Measurements from ENCODE around the gene MISP. TPM values are rescaled to one million over a fixed set of nuclear protein-coding genes. Genes with fewer than 3 reads are reported as not detected.

MISP gene
- total RNA-seq, 1 donor from 2014 or later, result not detected

- Histone ChIP-seq H3K27ac (ENCODE audit: low read depth, low read length) (no peak overlapping the region), H3K4me3 (ENCODE audit: low read length in 3 of 3) (no peak overlapping the region), H3K9me3 (ENCODE audit: control insufficient read depth in 3 of 3, low read length in 3 of 3) (no peaks in the 10 kb centered on the region), H3K9ac (ENCODE audit: low read depth in 1 of 3, low read length in 3 of 3) (no peak overlapping the region), H3K4me1 (ENCODE audit: control insufficient read depth in 3 of 3, insufficient read depth in 3 of 3, low read length in 3 of 3) (peaks cover 19 to 24% (median 19%) of the 10 kb centered on the region in 3 donors), H3K27me3 (ENCODE audit: control insufficient read depth in 3 of 3, insufficient read depth in 3 of 3, low read length in 3 of 3) (no peaks in the 10 kb centered on the region), H3K36me3 (ENCODE audit: control insufficient read depth in 3 of 3, insufficient read depth in 3 of 3, low read length in 3 of 3) (peaks cover 57 to 72% (median 70%) of the 10 kb centered on the region in 3 donors)
These were observed 56.0 kb downstream of the MISP start for GRCh38 chr19:806815-807421.

GRCh38 chr19:807627-808422, 56.9 kb downstream of the MISP start:
- H3K4me1 ChIP-seq (ENCODE audit: control insufficient read depth in 3 of 3, insufficient read depth in 3 of 3, low read length in 3 of 3), result peaks cover 9 to 15% (median 10%) of the 10 kb centered on the region in 3 donors
- peaks cover 60 to 74% (median 70%) of the 10 kb centered on the region in 3 donors for H3K36me3 ChIP-seq (ENCODE audit: control insufficient read depth in 3 of 3, insufficient read depth in 3 of 3, low read length in 3 of 3)
- H3K9ac ChIP-seq (ENCODE audit: low read depth in 1 of 3, low read length in 3 of 3), result no peak overlapping the region
- H3K9me3 ChIP-seq (ENCODE audit: control insufficient read depth in 3 of 3, low read length in 3 of 3), result no peaks in the 10 kb centered on the region
- H3K27me3 ChIP-seq (ENCODE audit: control insufficient read depth in 3 of 3, insufficient read depth in 3 of 3, low read length in 3 of 3), result no peaks in the 10 kb centered on the region
- H3K27ac ChIP-seq (ENCODE audit: low read depth, low read length), result no peak overlapping the region
- no peak overlapping the region for H3K4me3 ChIP-seq (ENCODE audit: low read length in 3 of 3)

GRCh38 chr19:808423-808775, 57.5 kb downstream of the MISP start:
- Histone ChIP-seq H3K36me3 (ENCODE audit: control insufficient read depth in 3 of 3, insufficient read depth in 3 of 3, low read length in 3 of 3) (peaks cover 60 to 73% (median 67%) of the 10 kb centered on the region in 3 donors), H3K9ac (ENCODE audit: low read depth in 1 of 3, low read length in 3 of 3) (no peak overlapping the region), H3K4me1 (ENCODE audit: control insufficient read depth in 3 of 3, insufficient read depth in 3 of 3, low read length in 3 of 3) (peaks cover 4 to 9% (median 5%) of the 10 kb centered on the region in 3 donors), H3K9me3 (ENCODE audit: control insufficient read depth in 3 of 3, low read length in 3 of 3) (no peaks in the 10 kb centered on the region), H3K27ac (ENCODE audit: low read depth, low read length) (no peak overlapping the region), H3K4me3 (ENCODE audit: low read length in 3 of 3) (no peak overlapping the region), H3K27me3 (ENCODE audit: control insufficient read depth in 3 of 3, insufficient read depth in 3 of 3, low read length in 3 of 3) (no peaks in the 10 kb centered on the region)

- Histone ChIP-seq H3K9me3 (ENCODE audit: control insufficient read depth in 3 of 3, low read length in 3 of 3) (no peaks in the 10 kb centered on the region), H3K27me3 (ENCODE audit: control insufficient read depth in 3 of 3, insufficient read depth in 3 of 3, low read length in 3 of 3) (no peaks in the 10 kb centered on the region), H3K36me3 (ENCODE audit: control insufficient read depth in 3 of 3, insufficient read depth in 3 of 3, low read length in 3 of 3) (peaks cover 49 to 54% (median 50%) of the 10 kb centered on the region in 3 donors), H3K9ac (ENCODE audit: low read depth in 1 of 3, low read length in 3 of 3) (no peak overlapping the region), H3K4me3 (ENCODE audit: low read length in 3 of 3) (no peak overlapping the region), H3K4me1 (ENCODE audit: control insufficient read depth in 3 of 3, insufficient read depth in 3 of 3, low read length in 3 of 3) (no peaks in the 10 kb centered on the region), H3K27ac (ENCODE audit: low read depth, low read length) (no peak overlapping the region)
These were observed 59.4 kb downstream of the MISP start for GRCh38 chr19:810077-810855.

- H3K4me3 ChIP-seq (ENCODE audit: low read length in 3 of 3), result no peak overlapping the region
- no peak overlapping the region for H3K27ac ChIP-seq (ENCODE audit: low read depth, low read length)
- no peaks in the 10 kb centered on the region for H3K27me3 ChIP-seq (ENCODE audit: control insufficient read depth in 3 of 3, insufficient read depth in 3 of 3, low read length in 3 of 3)
- peaks cover 42 to 49% (median 44%) of the 10 kb centered on the region in 3 donors for H3K36me3 ChIP-seq (ENCODE audit: control insufficient read depth in 3 of 3, insufficient read depth in 3 of 3, low read length in 3 of 3)
- no peaks in the 10 kb centered on the region for H3K9me3 ChIP-seq (ENCODE audit: control insufficient read depth in 3 of 3, low read length in 3 of 3)
- H3K4me1 ChIP-seq (ENCODE audit: control insufficient read depth in 3 of 3, insufficient read depth in 3 of 3, low read length in 3 of 3), result no peaks in the 10 kb centered on the region
- no peak overlapping the region for H3K9ac ChIP-seq (ENCODE audit: low read depth in 1 of 3, low read length in 3 of 3)
These were observed 60.1 kb downstream of the MISP start for GRCh38 chr19:810883-811489.

GRCh38 chr19:811506-812048, 60.7 kb downstream of the MISP start:
- no peaks in the 10 kb centered on the region for H3K4me1 ChIP-seq (ENCODE audit: control insufficient read depth in 3 of 3, insufficient read depth in 3 of 3, low read length in 3 of 3)
- no peaks in the 10 kb centered on the region for H3K9me3 ChIP-seq (ENCODE audit: control insufficient read depth in 3 of 3, low read length in 3 of 3)
- no peak overlapping the region for H3K27ac ChIP-seq (ENCODE audit: low read depth, low read length)
- H3K36me3 ChIP-seq (ENCODE audit: control insufficient read depth in 3 of 3, insufficient read depth in 3 of 3, low read length in 3 of 3), result peaks cover 39 to 47% (median 41%) of the 10 kb centered on the region in 3 donors
- H3K4me3 ChIP-seq (ENCODE audit: low read length in 3 of 3), result no peak overlapping the region
- H3K27me3 ChIP-seq (ENCODE audit: control insufficient read depth in 3 of 3, insufficient read depth in 3 of 3, low read length in 3 of 3), result no peaks in the 10 kb centered on the region
- H3K9ac ChIP-seq (ENCODE audit: low read depth in 1 of 3, low read length in 3 of 3), result no peak overlapping the region

GRCh38 chr19:812049-812746, 61.3 kb downstream of the MISP start:
- Histone ChIP-seq H3K36me3 (ENCODE audit: control insufficient read depth in 3 of 3, insufficient read depth in 3 of 3, low read length in 3 of 3) (peaks cover 32 to 41% (median 35%) of the 10 kb centered on the region in 3 donors), H3K9ac (ENCODE audit: low read depth in 1 of 3, low read length in 3 of 3) (no peak overlapping the region), H3K4me3 (ENCODE audit: low read length in 3 of 3) (no peak overlapping the region), H3K9me3 (ENCODE audit: control insufficient read depth in 3 of 3, low read length in 3 of 3) (no peaks in the 10 kb centered on the region), H3K27ac (ENCODE audit: low read depth, low read length) (no peak overlapping the region), H3K4me1 (ENCODE audit: control insufficient read depth in 3 of 3, insufficient read depth in 3 of 3, low read length in 3 of 3) (no peaks in the 10 kb centered on the region), H3K27me3 (ENCODE audit: control insufficient read depth in 3 of 3, insufficient read depth in 3 of 3, low read length in 3 of 3) (no peaks in the 10 kb centered on the region)

- H3K27me3 ChIP-seq (ENCODE audit: control insufficient read depth in 3 of 3, insufficient read depth in 3 of 3, low read length in 3 of 3), result no peaks in the 10 kb centered on the region
- no peaks in the 10 kb centered on the region for H3K9me3 ChIP-seq (ENCODE audit: control insufficient read depth in 3 of 3, low read length in 3 of 3)
- H3K9ac ChIP-seq (ENCODE audit: low read depth in 1 of 3, low read length in 3 of 3), result no peak overlapping the region
- H3K4me3 ChIP-seq (ENCODE audit: low read length in 3 of 3), result no peak overlapping the region
- H3K36me3 ChIP-seq (ENCODE audit: control insufficient read depth in 3 of 3, insufficient read depth in 3 of 3, low read length in 3 of 3), result peaks cover 27 to 36% (median 30%) of the 10 kb centered on the region in 3 donors
- H3K27ac ChIP-seq (ENCODE audit: low read depth, low read length), result no peak overlapping the region
- no peaks in the 10 kb centered on the region for H3K4me1 ChIP-seq (ENCODE audit: control insufficient read depth in 3 of 3, insufficient read depth in 3 of 3, low read length in 3 of 3)
These were observed 61.9 kb downstream of the MISP start for GRCh38 chr19:812747-813218.

All from skeletal muscle tissue (tissue), 4 donors.